ENCODE data around the gene NEIL3.

DNA sequence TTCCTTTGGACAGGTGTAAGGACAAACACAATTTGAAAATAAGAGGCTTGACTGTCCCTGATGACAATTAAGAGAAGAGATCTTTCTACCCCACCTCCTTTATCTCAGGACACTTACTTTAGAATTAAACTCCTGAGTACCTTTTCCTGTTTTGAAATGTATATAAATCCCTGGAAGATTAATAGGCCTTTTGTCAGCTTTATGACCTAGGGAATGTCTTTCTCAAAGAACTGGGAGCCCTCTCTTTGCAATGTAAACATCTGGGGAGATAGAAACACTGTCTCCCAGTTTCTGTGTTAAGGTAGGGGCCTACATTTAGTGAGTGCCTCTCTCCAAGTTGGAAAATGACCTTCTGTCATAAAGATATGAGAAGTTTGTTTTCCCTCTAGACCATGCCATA lies 100.9 kb downstream of the NEIL3 start:
- TF ChIP-seq, protein P1, sequence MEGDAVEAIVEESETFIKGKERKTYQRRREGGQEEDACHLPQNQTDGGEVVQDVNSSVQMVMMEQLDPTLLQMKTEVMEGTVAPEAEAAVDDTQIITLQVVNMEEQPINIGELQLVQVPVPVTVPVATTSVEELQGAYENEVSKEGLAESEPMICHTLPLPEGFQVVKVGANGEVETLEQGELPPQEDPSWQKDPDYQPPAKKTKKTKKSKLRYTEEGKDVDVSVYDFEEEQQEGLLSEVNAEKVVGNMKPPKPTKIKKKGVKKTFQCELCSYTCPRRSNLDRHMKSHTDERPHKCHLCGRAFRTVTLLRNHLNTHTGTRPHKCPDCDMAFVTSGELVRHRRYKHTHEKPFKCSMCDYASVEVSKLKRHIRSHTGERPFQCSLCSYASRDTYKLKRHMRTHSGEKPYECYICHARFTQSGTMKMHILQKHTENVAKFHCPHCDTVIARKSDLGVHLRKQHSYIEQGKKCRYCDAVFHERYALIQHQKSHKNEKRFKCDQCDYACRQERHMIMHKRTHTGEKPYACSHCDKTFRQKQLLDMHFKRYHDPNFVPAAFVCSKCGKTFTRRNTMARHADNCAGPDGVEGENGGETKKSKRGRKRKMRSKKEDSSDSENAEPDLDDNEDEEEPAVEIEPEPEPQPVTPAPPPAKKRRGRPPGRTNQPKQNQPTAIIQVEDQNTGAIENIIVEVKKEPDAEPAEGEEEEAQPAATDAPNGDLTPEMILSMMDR (IDR thresholded peaks at IDR 0.05; ENCODE audit: low read length): no peak
- TF ChIP-seq EZH2phosphoT487 (IDR thresholded peaks at IDR 0.05; ENCODE audit: low read length): no peak
- no peak for TF ChIP-seq EZH2 (optimal IDR thresholded peaks at IDR 0.05; ENCODE audit: low read depth, low read length)

Data from MM.1S (cell line).